ENCODE measurements around the gene CNTN1.

CNTN1 gene

GRCh38 chr12:40768125-40768864, 76.1 kb downstream of the CNTN1 start:
- no peak for TF ChIP-seq CTCF (IDR thresholded peaks at IDR 0.05; ENCODE audit: low read depth, low read length, missing control alignments)
- no peak for DNase-seq (ENCODE audit: low read depth)
- in situ Hi-C loops (cut with HindIII; ENCODE audit: low sequenced_read_pairs): no loop called here
- H3K4me3 ChIP-seq (ENCODE audit: low read depth, low read length): no peak overlapping the region

DNA sequence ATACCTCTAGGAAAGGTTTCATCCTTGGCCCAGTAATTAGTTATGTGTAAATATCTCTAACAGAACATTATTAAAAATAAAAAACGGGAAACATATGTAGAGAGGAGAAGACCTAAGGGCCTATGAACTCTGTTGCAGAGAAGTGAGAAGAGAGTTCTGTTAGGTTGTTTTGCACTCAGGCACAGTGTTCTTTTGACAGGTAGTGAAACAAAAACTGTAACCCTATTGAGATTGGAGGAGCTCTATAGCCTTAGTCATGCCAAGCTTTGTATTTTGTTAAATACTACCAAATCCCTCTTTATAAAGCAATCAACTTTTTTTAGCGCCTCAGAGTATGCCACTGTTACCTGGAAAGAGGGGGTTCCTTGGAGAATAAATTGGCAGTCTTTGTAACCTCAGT, 77.6 kb downstream of the CNTN1 start:
- in situ Hi-C loops (cut with HindIII; ENCODE audit: low sequenced_read_pairs): no loop called here
- TF ChIP-seq CTCF (IDR thresholded peaks at IDR 0.05; ENCODE audit: low read depth, low read length, missing control alignments): no peak
- DNase-seq (ENCODE audit: low read depth): no peak
- H3K4me3 ChIP-seq (ENCODE audit: low read depth, low read length): no peak overlapping the region

DNA sequence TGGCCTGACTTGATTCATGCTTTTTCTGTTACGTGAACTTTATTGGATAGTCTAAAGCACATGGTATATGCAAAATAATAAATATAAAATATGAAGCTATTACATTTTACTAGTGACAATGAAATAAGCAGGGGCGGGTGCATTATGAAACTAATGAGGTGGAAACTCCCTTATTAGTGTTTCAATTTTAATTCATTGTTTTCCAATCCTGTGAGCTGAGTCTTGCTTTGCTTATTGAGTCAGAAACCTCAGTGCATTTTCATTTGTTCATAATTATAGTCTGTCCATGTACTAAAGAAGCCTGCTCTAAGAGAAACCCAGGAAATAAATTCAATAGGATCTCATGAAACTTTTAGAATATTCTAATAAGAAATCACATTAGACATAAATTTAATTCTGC, 78.5 kb downstream of the CNTN1 start:
- no peak for TF ChIP-seq CTCF (IDR thresholded peaks at IDR 0.05; ENCODE audit: low read depth, low read length, missing control alignments)
- H3K4me3 ChIP-seq (ENCODE audit: low read depth, low read length): no peak overlapping the region
- in situ Hi-C loops (cut with HindIII; ENCODE audit: low sequenced_read_pairs): no loop called here
- no peak for DNase-seq (ENCODE audit: low read depth)

GRCh38 chr12:40775661-40776060, 83.4 kb downstream of the CNTN1 start:
- DNase-seq (ENCODE audit: low read depth): no peak
- no peak for TF ChIP-seq CTCF (IDR thresholded peaks at IDR 0.05; ENCODE audit: low read depth, low read length, missing control alignments)
- in situ Hi-C loops (cut with HindIII; ENCODE audit: low sequenced_read_pairs): no loop called here
- H3K4me3 ChIP-seq (ENCODE audit: low read depth, low read length): no peak overlapping the region

GRCh38 chr12:40784102-40784501, 91.9 kb downstream of the CNTN1 start:
- no peak for DNase-seq (ENCODE audit: low read depth)
- in situ Hi-C loops (cut with HindIII; ENCODE audit: low sequenced_read_pairs): no loop called here
- no peak for TF ChIP-seq CTCF (IDR thresholded peaks at IDR 0.05; ENCODE audit: low read depth, low read length, missing control alignments)
- H3K4me3 ChIP-seq (ENCODE audit: low read depth, low read length): no peak overlapping the region

DNA sequence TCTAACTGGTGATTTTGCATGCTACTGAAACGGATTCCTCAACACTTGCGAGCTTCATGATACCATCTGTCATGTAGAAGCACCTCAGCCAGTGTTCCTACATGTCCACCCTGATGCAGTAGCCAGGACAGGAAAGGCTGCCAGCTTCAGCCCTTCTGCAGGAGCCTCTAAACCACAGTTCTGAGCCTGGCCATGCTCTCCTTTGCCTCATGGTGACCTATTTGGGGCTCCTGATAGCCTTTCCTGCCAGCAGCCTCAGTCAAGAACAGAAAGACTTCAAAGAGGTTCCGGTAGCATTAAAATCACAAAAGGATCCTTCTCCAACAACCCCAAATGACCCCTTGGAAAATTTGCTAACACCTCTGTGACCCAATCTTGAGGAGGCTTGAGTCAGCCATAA, 96.0 kb downstream of the CNTN1 start:
- H3K4me3 ChIP-seq (ENCODE audit: low read depth, low read length): no peak overlapping the region
- DNase-seq (ENCODE audit: low read depth): no peak
- no peak for TF ChIP-seq CTCF (IDR thresholded peaks at IDR 0.05; ENCODE audit: low read depth, low read length, missing control alignments)
- in situ Hi-C loops (cut with HindIII; ENCODE audit: low sequenced_read_pairs): no loop called here

All from astrocyte of the cerebellum (primary cell).